ENCODE measurements around the gene FBXW11.

DNA sequence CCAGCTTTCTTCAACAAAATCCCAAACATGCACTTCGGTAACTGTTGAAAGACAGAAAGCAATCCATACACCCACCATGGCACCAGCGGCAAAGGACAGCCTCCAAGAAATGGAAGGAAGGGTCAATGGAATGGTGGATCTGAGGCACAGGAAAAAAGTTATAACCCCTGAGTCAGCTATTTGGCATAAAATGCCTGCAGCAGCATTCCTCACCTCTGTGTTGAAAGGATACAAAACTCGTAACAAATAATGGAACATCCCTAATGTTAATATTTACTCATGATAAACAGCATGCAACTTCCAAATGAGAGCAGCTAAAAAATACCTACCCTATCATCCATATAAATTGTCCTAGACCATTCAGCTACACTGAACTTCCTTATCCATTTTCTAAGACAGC lies 9.4 kb downstream of the FBXW11 start:
- no peak for TF ChIP-seq CTCF (IDR thresholded peaks at IDR 0.05)
- TF ChIP-seq POLR2A (IDR thresholded peaks at IDR 0.05) = no peak
- TF ChIP-seq POLR2AphosphoS5 (IDR thresholded peaks at IDR 0.05) = no peak
